ENCODE measurements around the gene ZNF831. TPM values are rescaled to one million over a fixed set of nuclear protein-coding genes. Genes with fewer than 3 reads are reported as not detected.

Gene ZNF831
- total RNA-seq, 4 donors from 2014 or later = under 0.01 to 1.8 (median 0.87) TPM

DNA sequence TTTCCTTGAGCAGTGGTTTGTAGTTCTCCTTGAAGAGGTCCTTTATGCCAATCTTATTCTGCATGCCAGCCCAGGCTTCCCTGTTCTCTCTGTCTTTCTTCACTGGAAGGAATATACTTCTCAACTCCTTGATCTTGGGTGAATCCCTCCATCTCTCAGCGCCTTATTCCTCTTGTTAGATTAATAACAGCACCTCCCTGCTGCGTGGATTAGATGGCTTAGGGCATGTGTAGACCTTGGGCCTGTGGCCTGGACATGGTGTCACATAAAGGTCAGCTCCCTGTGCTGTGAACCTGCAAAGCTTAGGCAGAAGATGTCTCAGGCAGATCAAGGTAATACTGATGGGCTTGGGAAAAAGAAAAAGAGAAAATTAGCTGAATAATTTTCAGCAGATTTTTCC, 18.3 kb downstream of the ZNF831 start:
- no peaks in the 10 kb centered on the region for H3K9me3 ChIP-seq
- no peak overlapping the region for H3K27ac ChIP-seq
- no peaks in the 10 kb centered on the region for H3K36me3 ChIP-seq
- TF ChIP-seq, protein P1, sequence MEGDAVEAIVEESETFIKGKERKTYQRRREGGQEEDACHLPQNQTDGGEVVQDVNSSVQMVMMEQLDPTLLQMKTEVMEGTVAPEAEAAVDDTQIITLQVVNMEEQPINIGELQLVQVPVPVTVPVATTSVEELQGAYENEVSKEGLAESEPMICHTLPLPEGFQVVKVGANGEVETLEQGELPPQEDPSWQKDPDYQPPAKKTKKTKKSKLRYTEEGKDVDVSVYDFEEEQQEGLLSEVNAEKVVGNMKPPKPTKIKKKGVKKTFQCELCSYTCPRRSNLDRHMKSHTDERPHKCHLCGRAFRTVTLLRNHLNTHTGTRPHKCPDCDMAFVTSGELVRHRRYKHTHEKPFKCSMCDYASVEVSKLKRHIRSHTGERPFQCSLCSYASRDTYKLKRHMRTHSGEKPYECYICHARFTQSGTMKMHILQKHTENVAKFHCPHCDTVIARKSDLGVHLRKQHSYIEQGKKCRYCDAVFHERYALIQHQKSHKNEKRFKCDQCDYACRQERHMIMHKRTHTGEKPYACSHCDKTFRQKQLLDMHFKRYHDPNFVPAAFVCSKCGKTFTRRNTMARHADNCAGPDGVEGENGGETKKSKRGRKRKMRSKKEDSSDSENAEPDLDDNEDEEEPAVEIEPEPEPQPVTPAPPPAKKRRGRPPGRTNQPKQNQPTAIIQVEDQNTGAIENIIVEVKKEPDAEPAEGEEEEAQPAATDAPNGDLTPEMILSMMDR (IDR thresholded peaks at IDR 0.05) = no peak
- no peak for TF ChIP-seq POLR2A (IDR thresholded peaks at IDR 0.05)
- TF ChIP-seq EP300 (IDR thresholded peaks at IDR 0.05) = no peak
- H3K27me3 ChIP-seq = no peaks in the 10 kb centered on the region
- no peak for DNase-seq (ENCODE audit: low spot score in 2 of 2)
- H3K4me1 ChIP-seq = peaks cover 0 to 6% (median 0%) of the 10 kb centered on the region in 4 donors
- WGBS, 2 donors = 85 to 94% methylated on average over 2 of the region's 2 CpGs
- no peak overlapping the region for H3K4me3 ChIP-seq

DNA sequence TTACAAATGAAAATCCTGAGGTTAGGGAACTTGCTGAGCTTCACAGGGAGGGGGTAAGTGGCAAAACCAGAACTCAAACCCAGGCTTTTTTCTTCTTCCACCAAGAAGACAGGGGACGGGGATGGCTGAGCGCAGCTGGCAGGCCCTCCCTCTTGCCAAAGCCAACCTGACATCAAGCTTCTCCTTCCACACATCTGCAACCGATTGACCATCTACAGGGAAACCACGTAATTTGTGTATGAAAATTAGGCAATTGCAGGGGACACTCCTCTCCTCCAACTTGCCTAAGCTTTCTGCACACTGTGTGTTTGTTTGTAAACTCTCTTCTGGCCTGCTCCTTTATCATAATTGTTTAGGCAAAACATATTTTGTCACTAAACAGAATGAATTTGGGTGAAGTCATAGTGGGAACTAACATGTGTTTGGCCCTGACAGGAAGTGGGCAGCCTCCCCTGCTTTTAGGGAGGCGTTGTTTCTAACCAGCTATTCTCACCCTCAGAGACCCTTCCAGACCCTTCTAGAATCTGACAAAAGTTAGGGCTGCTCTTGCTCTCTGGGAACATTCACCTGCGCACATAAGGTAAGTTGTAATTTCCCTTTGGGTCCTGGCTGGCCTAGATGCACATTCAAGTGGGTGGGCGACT, 18.9 kb downstream of the ZNF831 start:
- TF ChIP-seq, protein P1 (IDR thresholded peaks at IDR 0.05) = no peak
- TF ChIP-seq POLR2A (IDR thresholded peaks at IDR 0.05) (no peak), EP300 (IDR thresholded peaks at IDR 0.05) (no peak)
- H3K4me1 ChIP-seq = peaks cover 0 to 6% (median 0%) of the 10 kb centered on the region in 4 donors
- WGBS, 2 donors = 74% methylated on average over 7 of the region's 7 CpGs
- no peaks in the 10 kb centered on the region for H3K27me3 ChIP-seq
- no peaks in the 10 kb centered on the region for H3K36me3 ChIP-seq
- no peak overlapping the region for H3K27ac ChIP-seq
- no peak for DNase-seq (ENCODE audit: low spot score in 2 of 2)
- H3K4me3 ChIP-seq = no peak overlapping the region
- H3K9me3 ChIP-seq = no peaks in the 10 kb centered on the region

DNA sequence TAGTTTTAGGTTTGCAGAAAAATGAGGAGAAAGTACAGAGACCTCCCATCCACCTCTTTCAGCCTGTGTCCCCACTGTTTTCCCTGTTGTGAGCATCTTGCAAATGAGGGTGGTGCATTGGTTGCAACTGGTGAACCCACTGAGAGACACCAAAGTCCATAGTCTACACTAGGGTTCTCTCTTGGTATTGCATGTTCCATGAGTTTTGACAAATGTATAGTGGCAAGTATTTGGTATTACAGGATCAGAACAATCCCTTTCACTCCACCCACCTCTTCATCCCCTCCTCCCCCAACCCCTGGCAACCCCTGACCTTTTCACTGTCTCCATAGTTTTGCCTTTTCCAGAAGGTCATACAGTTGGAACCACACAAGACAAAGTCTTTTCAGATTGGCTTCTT, 20.1 kb downstream of the ZNF831 start:
- no peak for TF ChIP-seq EP300 (IDR thresholded peaks at IDR 0.05)
- no peak for TF ChIP-seq POLR2A (IDR thresholded peaks at IDR 0.05)
- TF ChIP-seq, protein P1 (IDR thresholded peaks at IDR 0.05) = no peak

DNA sequence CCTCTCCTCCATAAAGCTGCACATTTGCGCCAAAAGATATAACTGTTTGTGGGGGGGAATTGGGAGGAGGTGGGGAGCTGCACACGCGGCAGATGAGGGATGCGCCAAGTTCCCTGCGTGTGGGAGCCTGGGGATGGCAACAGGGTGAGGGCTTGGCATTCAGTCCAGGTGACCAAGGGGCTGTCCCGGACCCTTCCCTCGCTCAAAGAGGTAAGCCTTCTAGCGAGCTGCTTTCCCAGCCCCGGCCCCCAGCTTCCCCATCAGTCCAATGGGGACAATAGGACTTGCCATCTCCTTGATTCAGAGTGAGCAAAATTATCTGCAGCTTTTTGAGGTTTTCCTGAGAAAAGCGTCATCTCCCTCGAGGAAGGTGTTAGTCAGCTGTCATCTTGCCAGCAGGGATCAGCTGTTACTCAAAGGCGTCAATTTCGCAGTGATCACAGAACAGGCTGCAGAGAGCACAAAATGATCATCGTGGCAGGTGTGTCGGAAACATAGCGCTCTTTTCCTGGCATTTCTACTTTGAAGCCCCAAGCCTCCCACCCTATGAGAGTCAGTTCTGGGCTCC, 21.3 kb downstream of the ZNF831 start:
- no peak for TF ChIP-seq POLR2A (IDR thresholded peaks at IDR 0.05)
- no peaks in the 10 kb centered on the region for H3K9me3 ChIP-seq
- H3K27me3 ChIP-seq = no peaks in the 10 kb centered on the region
- H3K4me3 ChIP-seq = no peak overlapping the region
- no peak overlapping the region for H3K27ac ChIP-seq
- 77 to 80% methylated on average over 15 to 16 of the region's 16 CpGs for WGBS, 2 donors
- H3K4me1 ChIP-seq = peaks cover 0 to 3% (median 0%) of the 10 kb centered on the region in 4 donors
- DNase-seq (ENCODE audit: low spot score in 2 of 2) = no peak
- H3K36me3 ChIP-seq = no peaks in the 10 kb centered on the region

More for the DNA sequence above, 20.1 kb downstream of the ZNF831 start:
- Histone ChIP-seq H3K36me3 (no peaks in the 10 kb centered on the region), H3K4me1 (peaks cover 0 to 3% (median 0%) of the 10 kb centered on the region in 4 donors), H3K27me3 (no peaks in the 10 kb centered on the region), H3K4me3 (no peak overlapping the region), H3K9me3 (no peaks in the 10 kb centered on the region), H3K27ac (no peak overlapping the region)
- no peak for DNase-seq (ENCODE audit: low spot score in 2 of 2)

DNA sequence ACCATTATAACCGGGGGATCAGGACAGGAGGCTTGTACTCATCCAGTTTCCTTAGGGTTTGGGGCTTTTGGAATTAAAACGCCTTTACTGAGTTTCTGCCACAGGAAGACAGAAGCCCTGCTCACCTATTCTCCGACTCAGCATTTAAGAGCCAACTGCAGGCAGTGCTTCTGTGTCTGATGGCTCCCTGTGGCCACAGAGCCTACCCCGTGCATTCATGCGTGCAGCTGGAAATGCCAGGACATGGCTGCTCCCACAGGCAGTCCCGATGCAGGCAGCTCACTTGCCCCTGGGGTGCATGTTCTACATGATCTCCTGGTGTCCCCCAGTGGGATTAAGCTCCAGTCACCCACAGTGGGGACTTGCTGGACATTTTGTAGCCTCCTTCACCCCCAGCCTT, 22.2 kb downstream of the ZNF831 start:
- Histone ChIP-seq H3K36me3 (no peaks in the 10 kb centered on the region), H3K9me3 (no peaks in the 10 kb centered on the region), H3K4me3 (no peak overlapping the region), H3K27me3 (no peaks in the 10 kb centered on the region), H3K4me1 (peaks cover 0 to 3% (median 0%) of the 10 kb centered on the region in 4 donors), H3K27ac (no peak overlapping the region)
- 54 to 57% methylated on average over 6 of the region's 6 CpGs for WGBS, 2 donors
- TF ChIP-seq, protein P1 (IDR thresholded peaks at IDR 0.05) = no peak
- DNase-seq (ENCODE audit: low spot score in 2 of 2) = no peak

All from tibial nerve (tissue), 4 donors.